Nephron progenitor cell (in vitro differentiated cells): ENCODE results near the gene STARD10.

Experiments
- DNase-seq: peaks from one replicate; pipeline ENCODE4 v3.0.0; 2021
- H3K27ac Mint-ChIP-seq: 2 replicates; pipeline ENCODE4 v1.8.0; 2021; ENCODE audit warnings: mild to moderate bottlenecking, moderate library complexity, mixed read lengths
- H3K27me3 Mint-ChIP-seq: 2 replicates; pipeline ENCODE4 v1.8.0; 2021; ENCODE audit warnings: mild to moderate bottlenecking, low read depth, mixed read lengths; ENCODE audit not compliant: poor library complexity
- H3K36me3 Mint-ChIP-seq: 2 replicates; pipeline ENCODE4 v1.8.0; 2021; ENCODE audit warnings: low read depth, mixed read lengths
- H3K4me1 Mint-ChIP-seq: 2 replicates; pipeline ENCODE4 v1.8.0; 2021; ENCODE audit warnings: mixed read lengths
- H3K4me3 Mint-ChIP-seq: 2 replicates; pipeline ENCODE4 v1.8.0; 2021; ENCODE audit warnings: mild to moderate bottlenecking, moderate library complexity, mixed read lengths
- H3K9me3 Mint-ChIP-seq: 2 replicates; pipeline ENCODE4 v1.8.0; 2021; ENCODE audit warnings: mild to moderate bottlenecking, moderate library complexity, mixed read lengths
- CTCF ChIP-seq: fragments of 200-600 bp; sonication (generic); IDR thresholded peaks from 2 replicates; pipeline ENCODE4 v1.5.0; 2021; ENCODE audit warnings: antibody characterized with exemption

STARD10 gene

DNA sequence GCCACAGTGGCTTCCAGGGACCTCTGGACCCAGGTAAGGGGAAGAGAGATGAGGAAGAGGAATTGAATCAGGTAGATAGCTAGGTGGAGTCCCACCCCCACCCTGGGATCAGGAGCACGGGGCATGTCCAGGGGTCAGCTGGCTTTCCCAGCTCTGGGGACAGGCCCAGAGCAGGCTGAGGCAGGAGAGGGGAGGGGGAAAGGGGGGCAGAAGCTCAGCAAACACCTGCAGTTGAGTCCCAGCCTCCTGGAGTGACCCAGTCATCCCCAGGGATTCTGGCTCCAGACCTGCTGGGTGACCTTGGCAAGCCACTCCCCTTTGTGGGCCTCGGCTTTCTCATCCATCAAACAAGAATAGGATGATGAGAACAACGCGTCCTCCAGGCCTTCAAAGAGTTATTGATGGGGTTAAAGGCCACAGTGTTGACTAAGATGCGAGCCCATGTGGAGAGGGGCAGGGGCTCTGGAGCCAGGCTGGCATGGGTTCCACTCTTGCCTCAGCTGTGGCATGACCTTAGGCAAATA, 16.0 kb downstream of the STARD10 start:
- no peak for DNase-seq
- Mint-ChIP-seq H3K4me3 (no peak overlapping the region), H3K9me3 (no peaks in the 10 kb centered on the region), H3K4me1 (peaks cover 78% of the 10 kb centered on the region), H3K36me3 (no peaks in the 10 kb centered on the region), H3K27me3 (peaks cover 28% of the 10 kb centered on the region), H3K27ac (no peak overlapping the region)
- TF ChIP-seq CTCF: no peak

- H3K36me3 Mint-ChIP-seq: no peaks in the 10 kb centered on the region
- no peaks in the 10 kb centered on the region for H3K9me3 Mint-ChIP-seq
- H3K4me1 Mint-ChIP-seq: peaks cover 78% of the 10 kb centered on the region
- H3K27me3 Mint-ChIP-seq: peaks cover 24% of the 10 kb centered on the region
- H3K4me3 Mint-ChIP-seq: no peak overlapping the region
- no peak for TF ChIP-seq CTCF
- H3K27ac Mint-ChIP-seq: no peak overlapping the region
- no peak for DNase-seq
These were observed 16.7 kb downstream of the STARD10 start for GRCh38 chr11:72776844-72777754.

DNA sequence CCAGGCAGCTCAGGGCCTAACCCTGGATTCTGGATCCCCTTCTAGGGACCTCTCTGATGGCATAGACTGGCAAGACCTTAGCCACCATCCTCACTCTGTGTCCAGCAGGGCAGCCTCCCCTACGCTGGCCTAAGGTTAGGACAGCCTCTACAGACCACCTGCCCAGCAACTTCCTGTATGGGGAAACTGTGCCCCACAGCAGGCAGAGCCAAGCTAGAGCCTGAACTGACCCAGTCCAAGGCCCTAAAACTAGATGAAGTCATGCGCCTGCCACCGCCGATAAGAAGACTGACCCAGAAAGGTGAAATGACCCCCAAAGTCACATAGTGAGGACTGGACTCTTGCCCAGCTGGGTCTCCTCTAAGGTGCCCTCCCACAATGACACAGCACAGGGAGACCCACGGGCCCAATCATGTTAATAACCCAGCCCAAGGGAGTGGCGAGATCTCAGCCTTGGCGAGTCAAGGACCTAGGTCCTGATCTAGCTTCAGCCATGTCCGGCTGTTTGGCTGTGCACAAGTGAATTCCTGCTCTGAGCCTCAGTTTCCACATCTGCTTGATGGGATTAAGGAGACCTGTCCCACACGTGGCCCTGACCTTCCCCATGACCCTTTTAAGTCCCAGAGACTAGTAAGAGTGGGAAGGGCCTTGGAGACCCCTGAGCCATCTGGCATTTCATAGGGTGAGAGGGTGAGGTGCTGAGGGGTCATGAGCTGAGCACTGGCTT, 17.6 kb downstream of the STARD10 start:
- Mint-ChIP-seq H3K4me3 (no peak overlapping the region), H3K27ac (peak overlapping the region; percentile 47), H3K36me3 (no peaks in the 10 kb centered on the region), H3K9me3 (no peaks in the 10 kb centered on the region), H3K27me3 (peaks cover 21% of the 10 kb centered on the region), H3K4me1 (peaks cover 81% of the 10 kb centered on the region)
- no peak for TF ChIP-seq CTCF
- DNase-seq: no peak

GRCh38 chr11:72775288-72776110, 18.3 kb downstream of the STARD10 start:
- no peak for DNase-seq
- Mint-ChIP-seq H3K4me3 (no peak overlapping the region), H3K4me1 (peaks cover 81% of the 10 kb centered on the region), H3K27ac (peak overlapping the region; percentile 47), H3K36me3 (no peaks in the 10 kb centered on the region), H3K9me3 (no peaks in the 10 kb centered on the region), H3K27me3 (peaks cover 15% of the 10 kb centered on the region)
- TF ChIP-seq CTCF: no peak

- H3K4me3 Mint-ChIP-seq: no peak overlapping the region
- peak overlapping the region; percentile 77 for H3K27ac Mint-ChIP-seq
- peaks cover 5% of the 10 kb centered on the region for H3K27me3 Mint-ChIP-seq
- DNase-seq: no peak
- H3K9me3 Mint-ChIP-seq: no peaks in the 10 kb centered on the region
- H3K36me3 Mint-ChIP-seq: no peaks in the 10 kb centered on the region
- no peak for TF ChIP-seq CTCF
- peaks cover 76% of the 10 kb centered on the region for H3K4me1 Mint-ChIP-seq
These were observed 19.3 kb downstream of the STARD10 start for GRCh38 chr11:72774499-72774898.
